HG03097 (cell line): ENCODE measurements around the gene DNAH17.
"Not testable (repeated sequence)": the region's sequence is repeated elsewhere in the genome, so short reads cannot be mapped to it uniquely, and the experiment has no call there.

ENCODE experiments used
- ATAC-seq: cut with Tn5 transposase; IDR thresholded peaks from one replicate; pipeline ENCODE4 v1.9.1; 2021; ENCODE audit not compliant: unreplicated experiment, low FRiP score

The DNAH17 gene

GRCh38 chr17:78525511-78526160, 51.6 kb downstream of the DNAH17 start:
- no peak for ATAC-seq

DNA sequence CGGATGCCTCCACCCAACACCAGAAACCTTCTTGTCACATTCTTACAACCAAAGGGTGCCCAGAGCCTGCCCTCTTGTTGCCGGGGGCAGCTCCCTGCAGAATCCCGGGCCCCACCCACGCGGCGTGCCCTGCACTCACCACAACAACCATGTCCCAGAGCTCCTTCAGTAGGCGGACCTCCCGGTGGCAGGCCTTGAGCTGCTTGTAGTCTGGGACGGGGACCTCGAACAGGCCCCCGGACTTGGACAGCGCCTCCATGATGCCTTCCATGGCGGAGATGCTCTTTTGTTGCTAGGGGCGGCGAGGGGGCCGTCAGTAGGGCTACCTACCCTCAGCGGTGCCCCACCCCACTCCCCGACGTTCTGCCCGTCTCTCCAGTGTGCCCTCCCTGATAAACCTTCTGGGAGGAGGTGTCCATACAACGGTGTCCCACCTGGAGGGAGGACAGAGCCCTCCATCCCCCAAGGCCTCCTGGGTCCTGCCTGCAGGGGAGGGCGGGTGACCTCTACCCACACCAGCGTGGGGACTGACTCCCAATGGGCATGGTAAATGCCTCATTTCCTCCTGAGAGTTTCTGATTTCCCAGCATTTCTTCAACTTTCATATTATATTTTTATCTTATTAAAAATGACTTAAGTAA, 52.2 kb downstream of the DNAH17 start:
- no peak for ATAC-seq

DNA sequence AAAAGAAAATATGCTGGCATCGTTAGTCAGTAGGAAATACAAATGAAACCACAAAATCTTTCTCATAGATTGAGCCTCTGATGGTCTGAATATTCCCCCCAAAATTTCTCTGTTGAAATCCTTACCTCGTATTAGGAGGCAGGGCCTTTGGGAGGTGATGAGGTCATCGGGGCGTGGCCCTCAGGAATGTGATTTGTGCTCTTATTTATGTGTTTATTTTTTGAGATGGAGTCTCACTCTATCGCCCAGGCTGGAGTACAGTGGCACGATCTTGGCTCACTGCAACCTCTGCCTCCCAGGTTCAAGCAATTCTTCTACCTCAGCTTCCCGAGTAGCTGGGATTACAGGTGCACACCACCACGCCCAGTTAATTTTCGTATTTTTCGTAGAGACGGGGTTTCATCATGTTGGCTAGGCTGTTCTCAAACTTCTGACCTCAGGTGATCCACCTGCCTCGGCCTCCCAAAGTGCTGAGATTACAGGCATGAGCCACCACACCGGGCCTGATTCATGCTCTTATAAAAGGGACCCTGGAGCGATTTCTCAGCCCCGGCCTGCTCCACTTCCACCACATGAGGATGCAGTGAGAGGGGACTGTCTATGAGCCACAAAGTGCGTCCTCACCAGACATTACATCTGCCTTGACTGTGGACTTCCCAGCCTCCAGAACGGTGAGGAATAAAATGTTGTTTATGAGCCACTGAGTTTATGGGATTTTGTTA, 53.1 kb downstream of the DNAH17 start:
- ATAC-seq, result no peak

- no peak for ATAC-seq
Measured at GRCh38 chr17:78522031-78522809, 55.0 kb downstream of the DNAH17 start.

GRCh38 chr17:78517421-78517820, 59.8 kb downstream of the DNAH17 start:
- no peak for ATAC-seq

- no peak for ATAC-seq
Measured at GRCh38 chr17:78515480-78515879, 61.7 kb downstream of the DNAH17 start.

DNA sequence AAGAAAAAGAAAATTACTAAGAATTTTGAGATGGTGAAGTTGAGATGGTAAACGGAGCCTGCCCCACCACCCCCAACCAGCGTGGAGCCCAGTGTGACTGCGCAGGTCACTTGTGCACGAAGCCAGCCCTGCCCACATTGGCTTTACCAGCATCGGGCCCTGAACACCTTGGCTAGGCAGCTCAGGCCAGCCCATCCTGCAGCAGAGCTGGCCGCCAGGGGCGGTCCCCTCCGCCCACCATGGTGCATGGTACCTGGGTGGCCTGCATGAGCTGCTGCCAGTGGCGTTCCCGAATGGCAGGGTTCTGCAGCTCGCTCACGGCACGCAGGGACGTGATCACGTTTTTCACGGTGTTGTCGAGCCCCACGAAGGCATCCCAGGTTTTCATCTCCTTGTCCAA, 62.7 kb downstream of the DNAH17 start:
- no peak for ATAC-seq

- no peak for ATAC-seq
Measured at GRCh38 chr17:78512976-78513375, 64.2 kb downstream of the DNAH17 start.

DNA sequence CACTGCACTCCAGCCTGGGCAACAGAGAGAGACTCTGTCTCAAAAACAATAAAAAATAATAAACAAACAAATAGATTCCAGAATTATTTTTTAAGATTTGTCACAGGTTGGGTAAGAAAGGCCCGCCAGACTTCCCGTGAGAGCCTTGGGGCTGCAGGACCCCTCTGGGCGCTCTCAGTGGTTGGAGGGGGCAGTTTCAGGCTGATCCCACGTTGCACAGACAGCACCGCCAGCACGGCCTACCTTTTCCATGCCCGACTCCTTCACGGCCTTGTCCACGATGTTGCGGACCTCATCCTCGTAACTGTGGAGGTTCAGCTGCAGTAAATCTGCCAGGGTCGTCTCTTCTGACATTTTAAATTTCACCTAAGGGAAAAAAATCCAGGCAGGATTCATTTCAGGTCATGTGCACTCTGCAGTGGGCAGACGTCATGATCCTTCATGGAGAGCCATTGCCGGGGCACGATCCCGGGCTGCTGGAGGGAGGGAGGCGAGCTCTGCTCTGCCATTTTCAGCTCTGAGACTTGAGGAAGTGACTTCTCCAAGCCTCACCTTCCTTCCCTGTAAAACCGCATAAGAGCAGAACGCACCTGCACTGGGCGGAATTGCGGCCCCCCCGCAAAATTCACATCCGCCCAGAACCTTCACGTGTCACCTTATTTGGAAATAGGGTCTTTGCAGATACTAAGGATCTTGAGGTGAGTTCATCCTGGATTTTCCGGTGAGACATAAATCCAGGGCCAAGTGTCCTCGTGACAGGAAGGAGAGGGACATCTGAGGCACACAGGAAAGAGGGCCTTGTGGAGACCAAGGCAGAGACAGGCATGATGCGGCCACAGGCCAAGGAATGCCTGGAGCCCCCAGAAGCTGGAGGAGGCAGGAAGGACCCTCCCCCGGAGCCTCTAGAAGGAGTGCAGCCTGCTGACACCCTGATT, 66.8 kb downstream of the DNAH17 start:
- no peak for ATAC-seq

DNA sequence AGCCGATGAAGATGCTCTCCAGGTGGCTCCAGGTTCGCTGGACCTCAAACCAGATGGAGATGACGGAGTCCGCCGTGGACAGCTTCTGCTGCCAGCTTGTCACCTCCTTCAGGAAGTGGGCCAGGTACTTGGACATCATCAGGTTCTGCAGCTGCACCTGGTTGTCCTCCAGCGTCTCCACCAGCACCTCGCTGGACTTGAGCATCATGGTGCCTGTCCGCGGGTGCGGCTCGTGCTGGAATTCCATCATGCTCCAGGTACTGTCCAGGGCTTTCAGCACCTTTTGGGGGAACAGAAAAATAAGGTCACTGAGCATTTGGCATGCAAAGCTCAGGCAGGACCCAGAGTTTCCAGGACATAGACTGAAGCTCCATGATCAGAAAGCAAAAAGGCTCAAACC, 69.7 kb downstream of the DNAH17 start:
- no peak for ATAC-seq

DNA sequence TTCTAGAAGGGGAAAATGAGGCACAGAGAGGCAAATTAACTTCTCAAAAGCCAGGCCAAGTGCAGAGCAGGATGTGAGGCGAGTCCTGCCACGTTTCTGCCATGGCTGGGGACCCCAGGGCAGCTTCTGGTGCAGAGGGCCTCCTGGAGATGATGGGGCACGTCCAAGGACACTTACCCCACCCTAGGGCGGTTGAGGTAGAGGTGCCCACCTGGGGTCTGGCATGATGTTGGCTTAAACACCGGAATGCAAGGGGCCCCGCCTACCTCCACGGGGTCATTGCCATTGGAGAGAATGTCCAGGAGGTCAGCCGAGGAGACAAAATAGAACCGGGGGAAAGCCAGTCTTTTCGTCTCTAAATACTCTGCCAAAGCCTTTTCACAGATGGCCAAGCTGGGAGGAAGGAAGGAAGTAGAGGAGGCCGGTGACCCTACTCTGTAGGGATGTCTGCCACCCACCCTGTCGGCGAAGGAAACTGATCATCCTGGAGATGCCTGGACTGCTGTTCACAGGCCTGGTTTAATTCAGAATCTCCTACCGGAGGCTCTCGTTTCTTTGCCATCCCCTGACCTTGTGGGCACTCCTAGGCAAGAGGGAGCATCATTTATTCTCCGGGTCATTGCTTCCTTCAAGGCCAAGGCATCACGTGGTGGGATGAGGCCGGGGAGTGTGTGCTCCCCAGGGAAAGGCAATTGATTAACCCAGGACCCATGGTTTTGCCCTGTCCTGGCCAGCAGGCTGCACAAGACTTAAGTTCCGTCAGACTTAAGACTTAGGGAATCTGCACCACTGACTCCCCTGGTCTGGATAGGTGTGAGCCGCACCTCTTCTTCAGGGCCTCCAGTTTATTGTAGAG, 70.5 kb downstream of the DNAH17 start:
- ATAC-seq, result no peak

GRCh38 chr17:78504156-78504925, 72.9 kb downstream of the DNAH17 start:
- ATAC-seq, result no peak

- ATAC-seq, result not testable (repeated sequence)
Measured at GRCh38 chr17:78503388-78503787, 73.8 kb downstream of the DNAH17 start.

- ATAC-seq, result no peak
Measured at GRCh38 chr17:78502611-78503148, 74.5 kb downstream of the DNAH17 start.

DNA sequence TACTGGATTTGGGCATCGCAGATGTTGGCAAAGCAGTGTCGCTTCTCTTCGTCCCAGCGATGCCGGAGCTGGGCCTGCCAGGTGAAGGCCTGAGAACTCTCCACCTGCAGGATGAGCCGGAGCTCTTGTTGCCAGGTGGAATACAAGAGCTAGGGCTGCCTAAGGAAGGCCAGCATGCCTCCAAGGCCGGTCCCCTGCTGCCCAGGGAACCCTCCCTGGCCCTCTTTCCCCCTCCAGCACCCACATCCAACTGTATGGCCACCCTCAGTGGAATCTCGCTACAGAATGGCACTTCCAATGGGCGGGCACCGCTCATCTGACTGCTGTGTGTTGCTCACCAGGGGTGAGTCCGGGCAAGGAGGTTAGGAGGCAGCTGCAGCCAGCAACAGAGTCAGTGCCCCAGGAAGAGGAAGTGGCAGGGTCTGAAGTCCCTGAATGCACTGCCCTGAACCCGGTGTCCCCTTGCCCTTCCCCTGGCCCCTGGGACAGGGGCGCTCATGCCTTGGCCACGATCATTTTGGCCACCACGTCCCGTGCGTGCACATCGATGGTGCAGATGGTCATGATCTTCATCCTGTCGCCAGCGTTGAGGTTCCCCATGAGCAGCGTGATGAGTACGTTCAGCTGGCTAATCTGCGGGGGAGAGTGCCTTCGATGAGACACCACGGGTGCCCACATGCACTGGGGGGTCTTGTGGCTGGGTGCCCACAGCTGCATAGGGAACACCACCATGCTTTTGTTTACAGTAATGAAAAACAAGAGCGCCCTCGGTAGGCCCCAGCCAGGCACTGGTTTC, 75.8 kb downstream of the DNAH17 start:
- no peak for ATAC-seq

DNA sequence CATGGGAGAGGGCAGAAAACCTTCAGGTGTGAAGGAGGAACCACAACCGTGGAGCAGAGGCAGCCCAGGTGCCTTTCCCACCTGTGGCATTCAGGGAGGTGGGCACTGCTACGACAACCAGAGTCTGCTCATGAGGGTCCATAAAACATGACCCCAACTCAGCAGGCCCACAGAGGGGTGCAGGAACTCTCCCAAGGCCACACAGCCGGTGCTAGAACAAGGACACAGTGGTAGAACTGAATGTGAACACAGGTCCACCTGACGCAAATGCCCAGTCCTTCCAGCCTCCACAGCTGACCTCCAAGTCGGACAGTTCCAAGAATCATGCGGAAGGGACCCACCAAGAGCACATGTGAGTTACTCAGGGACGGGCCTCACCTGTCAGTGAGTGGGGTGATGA, 76.4 kb downstream of the DNAH17 start:
- no peak for ATAC-seq
